Epithelial cell of esophagus (primary cell): ENCODE results near the gene ABLIM2.

ENCODE experiments used
- DNase-seq: peaks from one replicate; pipeline ENCODE4 v3.0.0; 2010; ENCODE audit warnings: low read depth
- H3K4me3 ChIP-seq: 2 replicates; pipeline ENCODE4 v1.5.1; 2011; ENCODE audit warnings: mild to moderate bottlenecking, low read length, control low read depth
- TF ChIP-seq, protein P1 (sequence below): IDR thresholded peaks from 2 replicates; pipeline ENCODE4 v1.5.1; 2011; ENCODE audit warnings: low read depth, mild to moderate bottlenecking, low read length, control low read depth, inconsistent platforms; ENCODE audit not compliant: insufficient read depth; ENCODE audit errors: missing control alignments

ABLIM2 gene

DNA sequence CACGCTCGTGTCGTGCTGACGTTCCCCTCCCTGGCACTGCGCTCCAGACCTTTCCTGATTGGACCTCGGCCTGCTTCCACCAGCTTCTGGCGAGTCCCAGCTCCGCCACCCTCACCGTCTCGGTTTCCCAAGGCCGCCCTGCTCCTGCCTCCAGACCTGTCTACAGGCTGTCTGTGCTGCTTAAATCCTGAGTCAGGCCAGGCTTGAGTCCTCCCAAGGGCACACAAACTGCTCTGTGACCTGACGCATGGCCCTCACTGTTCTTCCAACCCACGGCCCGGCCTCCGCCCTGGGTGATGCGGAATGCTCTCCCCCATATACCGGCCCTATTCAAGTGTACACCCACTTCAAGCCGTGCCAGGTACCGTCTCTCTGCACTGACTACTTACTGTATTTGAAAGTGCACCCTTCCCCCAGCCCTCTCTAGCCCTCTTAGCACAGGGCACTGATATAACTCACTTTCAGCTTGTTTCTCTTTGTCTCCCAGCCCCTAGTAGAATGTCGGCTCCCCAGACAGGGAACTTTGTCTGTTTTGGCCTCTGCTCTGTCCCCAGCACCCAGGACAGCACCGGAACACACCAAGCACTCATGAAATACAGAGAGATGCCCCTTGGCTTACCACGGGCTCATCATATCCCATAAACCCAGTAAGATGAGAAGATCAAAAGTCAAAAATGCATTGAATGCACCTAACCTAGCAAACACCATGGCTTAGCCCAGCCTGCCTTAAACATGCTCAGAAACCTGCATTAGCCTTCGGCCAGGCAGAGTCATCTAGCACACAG lies 155.9 kb downstream of the ABLIM2 start:
- TF ChIP-seq, protein P1, sequence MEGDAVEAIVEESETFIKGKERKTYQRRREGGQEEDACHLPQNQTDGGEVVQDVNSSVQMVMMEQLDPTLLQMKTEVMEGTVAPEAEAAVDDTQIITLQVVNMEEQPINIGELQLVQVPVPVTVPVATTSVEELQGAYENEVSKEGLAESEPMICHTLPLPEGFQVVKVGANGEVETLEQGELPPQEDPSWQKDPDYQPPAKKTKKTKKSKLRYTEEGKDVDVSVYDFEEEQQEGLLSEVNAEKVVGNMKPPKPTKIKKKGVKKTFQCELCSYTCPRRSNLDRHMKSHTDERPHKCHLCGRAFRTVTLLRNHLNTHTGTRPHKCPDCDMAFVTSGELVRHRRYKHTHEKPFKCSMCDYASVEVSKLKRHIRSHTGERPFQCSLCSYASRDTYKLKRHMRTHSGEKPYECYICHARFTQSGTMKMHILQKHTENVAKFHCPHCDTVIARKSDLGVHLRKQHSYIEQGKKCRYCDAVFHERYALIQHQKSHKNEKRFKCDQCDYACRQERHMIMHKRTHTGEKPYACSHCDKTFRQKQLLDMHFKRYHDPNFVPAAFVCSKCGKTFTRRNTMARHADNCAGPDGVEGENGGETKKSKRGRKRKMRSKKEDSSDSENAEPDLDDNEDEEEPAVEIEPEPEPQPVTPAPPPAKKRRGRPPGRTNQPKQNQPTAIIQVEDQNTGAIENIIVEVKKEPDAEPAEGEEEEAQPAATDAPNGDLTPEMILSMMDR: no peak
- no peak overlapping the region for H3K4me3 ChIP-seq
- no peak for DNase-seq

DNA sequence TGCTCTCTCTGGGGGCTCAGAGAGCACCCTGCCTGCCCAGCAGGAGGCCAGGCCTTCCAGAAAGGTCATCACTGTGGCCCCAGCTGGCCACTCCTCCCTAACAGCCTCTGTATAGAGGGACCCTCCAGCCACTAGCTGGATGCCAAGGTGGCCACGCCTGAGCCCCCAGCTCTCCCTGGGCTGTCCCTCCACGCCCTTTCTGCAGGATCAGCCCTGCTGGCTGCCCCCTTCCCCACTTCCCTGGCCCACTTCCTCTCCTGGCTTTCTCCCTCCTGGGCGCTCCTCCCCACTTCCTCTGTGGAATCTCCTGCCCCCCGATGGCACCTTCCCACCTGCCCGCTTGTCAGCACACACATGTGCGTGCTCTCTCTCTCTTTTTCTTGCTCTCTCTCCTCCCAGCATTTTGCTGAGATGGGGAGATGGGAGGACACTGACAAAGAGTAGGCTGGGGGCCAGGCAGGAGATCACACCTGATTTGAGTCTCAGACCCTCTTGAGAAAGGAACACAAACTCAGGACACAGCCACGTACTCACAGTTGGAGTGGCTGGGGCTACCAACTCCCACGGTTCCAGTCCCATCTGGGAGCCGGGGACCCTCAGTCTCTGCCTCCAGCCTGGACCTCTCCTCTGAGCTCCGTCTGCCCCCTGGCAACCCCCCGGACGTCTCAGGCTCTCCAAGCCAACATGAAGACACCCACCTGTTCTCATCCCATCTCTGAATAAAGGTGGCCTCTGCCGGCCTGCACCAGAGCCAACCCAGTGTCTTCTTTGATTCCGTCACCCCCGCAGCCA lies 156.9 kb downstream of the ABLIM2 start:
- no peak overlapping the region for H3K4me3 ChIP-seq
- DNase-seq: no peak
- TF ChIP-seq, protein P1: no peak

DNA sequence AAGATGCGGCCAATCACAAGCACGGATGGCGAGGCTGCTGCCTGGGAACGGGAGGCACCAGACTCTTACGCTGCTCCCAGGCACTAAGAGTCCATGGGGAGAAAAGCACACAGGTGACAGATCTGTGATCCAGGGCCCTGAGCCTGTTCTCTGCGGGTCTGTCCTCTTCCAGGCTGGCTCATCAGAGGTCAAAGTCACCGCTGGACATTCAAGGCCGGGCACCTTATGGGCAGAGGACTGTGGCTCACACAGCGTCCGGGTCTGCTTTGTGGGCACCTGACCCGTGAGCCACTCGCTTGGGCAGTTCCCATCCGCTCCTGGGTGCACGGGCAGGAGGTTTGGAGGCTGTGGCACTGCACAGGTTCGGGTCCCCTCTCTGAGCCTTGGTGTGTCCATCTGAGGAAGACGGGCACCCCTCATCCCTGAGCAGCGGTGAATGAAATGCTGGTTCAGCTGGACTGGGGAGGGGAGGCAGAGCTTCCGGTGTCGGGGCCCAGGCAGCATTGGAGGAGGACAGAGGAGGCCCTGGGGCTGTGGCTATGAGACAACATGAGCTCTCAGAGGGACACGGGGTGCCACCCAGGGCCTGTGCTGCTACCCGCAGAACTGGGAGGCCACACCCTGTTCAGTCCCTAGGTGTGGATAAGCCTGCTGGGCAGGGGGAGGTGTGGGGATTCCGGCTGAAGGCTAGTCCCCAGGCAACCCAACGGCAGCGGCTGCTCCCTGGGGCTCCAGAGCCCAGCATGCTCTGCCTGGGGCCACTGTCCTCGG lies 157.7 kb downstream of the ABLIM2 start:
- TF ChIP-seq, protein P1: no peak
- DNase-seq: no peak
- H3K4me3 ChIP-seq: no peak overlapping the region

DNA sequence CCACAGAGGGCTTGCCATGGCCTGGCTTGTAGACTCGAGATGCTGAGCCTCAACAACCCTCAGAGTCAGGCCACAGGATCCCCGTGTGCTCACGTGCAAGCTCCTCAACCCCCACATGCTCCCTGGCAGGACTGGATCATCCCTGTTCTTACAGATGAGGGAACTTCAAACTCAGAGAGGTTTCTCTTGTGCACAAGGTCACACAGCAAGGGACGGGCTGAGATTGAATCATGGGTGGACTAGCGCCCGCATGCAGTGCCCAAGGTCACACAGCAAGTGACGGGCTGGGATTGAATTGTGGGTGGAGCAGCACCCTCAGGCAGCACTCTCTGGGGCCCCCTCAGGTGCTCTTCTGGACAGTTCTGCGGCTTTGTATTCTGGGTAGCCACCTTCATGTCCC lies 158.4 kb downstream of the ABLIM2 start:
- no peak overlapping the region for H3K4me3 ChIP-seq
- DNase-seq: no peak
- TF ChIP-seq, protein P1: no peak

DNA sequence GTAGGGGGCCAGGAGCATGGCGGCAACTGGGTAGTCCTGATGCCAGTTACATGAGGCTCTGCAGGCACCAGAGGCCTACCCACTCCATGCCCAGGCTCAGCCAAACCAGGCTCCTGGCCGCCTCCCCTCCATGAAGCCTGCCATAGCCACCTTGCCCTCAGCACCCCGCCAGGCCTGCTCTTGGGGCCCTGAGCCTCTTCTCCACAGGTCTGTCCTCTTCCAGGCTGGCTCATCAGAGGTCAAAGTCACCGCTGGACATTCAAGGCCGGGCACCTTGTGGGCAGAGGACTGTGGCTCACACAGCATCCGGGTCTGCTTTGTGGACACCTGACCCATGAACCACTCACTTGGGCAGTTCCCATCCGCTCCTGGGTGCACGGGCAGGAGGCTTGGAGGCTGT lies 158.9 kb downstream of the ABLIM2 start:
- TF ChIP-seq, protein P1: no peak
- no peak overlapping the region for H3K4me3 ChIP-seq
- no peak for DNase-seq

DNA sequence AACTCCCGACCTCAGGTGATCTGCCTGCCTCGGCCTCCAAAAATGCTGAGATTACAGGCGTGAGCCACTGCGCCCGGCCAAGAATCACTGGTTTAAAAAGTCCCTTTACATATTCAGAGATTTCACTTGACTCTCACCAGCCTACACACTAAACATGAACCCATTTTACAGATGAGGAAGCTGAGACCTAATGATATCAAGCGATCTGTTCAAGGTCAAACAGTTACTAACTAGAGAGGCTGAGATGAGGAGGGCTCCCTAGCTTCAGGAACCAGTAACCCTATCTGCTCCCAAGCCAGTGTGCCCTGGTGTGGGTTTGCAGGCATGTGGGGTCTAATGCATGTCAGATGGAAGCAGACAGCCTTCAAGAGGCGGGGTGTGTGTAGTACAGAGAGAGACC lies 159.3 kb downstream of the ABLIM2 start:
- no peak for DNase-seq
- no peak overlapping the region for H3K4me3 ChIP-seq
- TF ChIP-seq, protein P1: no peak
